Coronary artery (tissue), 2 donors: ENCODE data around the gene FAM111A.
A peak's percentile ranks its signal among the peaks of the same experiment; 100 is the strongest.

ENCODE experiments used
- DNase-seq: peaks from one replicate; pipeline ENCODE4 v3.0.0-alpha.2; 2017; ENCODE audit warnings: low spot score
- H3K27ac ChIP-seq, 2 donors: fragments of 200-600 bp; sonication (generic); one replicate each; pipeline ENCODE4 v1.5.1; 2016 to 2019
- H3K4me3 ChIP-seq: fragments of 200-600 bp; sonication (generic); 2 replicates; pipeline ENCODE4 v1.5.1; 2016; ENCODE audit warnings: mild to moderate bottlenecking, moderate library complexity
- CTCF ChIP-seq: fragments of 200-600 bp; sonication (generic); IDR thresholded peaks from one replicate; pipeline ENCODE4 v1.5.1; 2019; ENCODE audit warnings: antibody characterized with exemption

Gene FAM111A

GRCh38 chr11:59195586-59195985 lies 52.9 kb downstream of the FAM111A start:
- no peak for TF ChIP-seq CTCF
- H3K27ac ChIP-seq: no peak overlapping the region
- no peak for DNase-seq
- H3K4me3 ChIP-seq: no peak overlapping the region

- TF ChIP-seq CTCF: no peak
- no peak overlapping the region for H3K4me3 ChIP-seq
- DNase-seq: no peak
- no peak overlapping the region for H3K27ac ChIP-seq
These were observed 54.1 kb downstream of the FAM111A start for GRCh38 chr11:59196777-59197176.

- peak overlapping the region in 1 of 2 donors; percentile 24 for H3K27ac ChIP-seq
- DNase-seq: peak; percentile 88
- no peak for TF ChIP-seq CTCF
- peak overlapping the region; percentile 20 for H3K4me3 ChIP-seq
These were observed 55.3 kb downstream of the FAM111A start for GRCh38 chr11:59197991-59198390.

- Histone ChIP-seq H3K4me3 (no peak overlapping the region), H3K27ac (no peak overlapping the region)
- no peak for DNase-seq
- no peak for TF ChIP-seq CTCF
These were observed 56.1 kb downstream of the FAM111A start for GRCh38 chr11:59198726-59199125.

GRCh38 chr11:59199546-59200422 lies 57.1 kb downstream of the FAM111A start:
- no peak for DNase-seq
- peak overlapping the region; percentile 6 to 30 for H3K27ac ChIP-seq

GRCh38 chr11:59200423-59200746 lies 57.7 kb downstream of the FAM111A start:
- H3K27ac ChIP-seq: peak overlapping the region in 1 of 2 donors; percentile 6
- no peak for TF ChIP-seq CTCF
- DNase-seq: no peak
- H3K4me3 ChIP-seq: no peak overlapping the region

More at GRCh38 chr11:59199546-59200422, 57.1 kb downstream of the FAM111A start:
- TF ChIP-seq CTCF: no peak
- no peak overlapping the region for H3K4me3 ChIP-seq

GRCh38 chr11:59201353-59201752 lies 58.7 kb downstream of the FAM111A start:
- no peak for TF ChIP-seq CTCF
- no peak overlapping the region for H3K4me3 ChIP-seq
- no peak for DNase-seq
- H3K27ac ChIP-seq: no peak overlapping the region
